Eye (tissue), 1 donor: Measurements from ENCODE around the gene HHIPL1.

Experiments used
- DNase-seq: peaks from one replicate; pipeline ENCODE4 v3.0.0-alpha.2; 2015

HHIPL1 gene

GRCh38 chr14:99662846-99663245 lies 17.9 kb downstream of the HHIPL1 start:
- DNase-seq, result no peak

GRCh38 chr14:99663386-99664057 lies 18.6 kb downstream of the HHIPL1 start:
- no peak for DNase-seq

- peak; percentile 74 for DNase-seq
Observed at GRCh38 chr14:99664058-99664936, 19.4 kb downstream of the HHIPL1 start.

GRCh38 chr14:99664937-99665273 lies 20.0 kb downstream of the HHIPL1 start:
- no peak for DNase-seq

GRCh38 chr14:99666533-99666932 lies 21.6 kb downstream of the HHIPL1 start:
- no peak for DNase-seq

GRCh38 chr14:99667045-99667444 lies 22.1 kb downstream of the HHIPL1 start:
- no peak for DNase-seq

GRCh38 chr14:99667821-99668220 lies 22.9 kb downstream of the HHIPL1 start:
- DNase-seq, result no peak

GRCh38 chr14:99668307-99669295 lies 23.7 kb downstream of the HHIPL1 start:
- no peak for DNase-seq

- DNase-seq, result peak; percentile 50
Observed at GRCh38 chr14:99670361-99671234, 25.7 kb downstream of the HHIPL1 start.

GRCh38 chr14:99671235-99672224 lies 26.6 kb downstream of the HHIPL1 start:
- peak; percentile 79 for DNase-seq

- DNase-seq, result no peak
Observed at GRCh38 chr14:99672506-99673304, 27.8 kb downstream of the HHIPL1 start.

- DNase-seq, result no peak
Observed at GRCh38 chr14:99673305-99674063, 28.6 kb downstream of the HHIPL1 start.

GRCh38 chr14:99674064-99674650 lies 29.2 kb downstream of the HHIPL1 start:
- DNase-seq, result no peak

- no peak for DNase-seq
Observed at GRCh38 chr14:99674776-99675381, 29.9 kb downstream of the HHIPL1 start.

- DNase-seq, result no peak
Observed at GRCh38 chr14:99675382-99675835, 30.5 kb downstream of the HHIPL1 start.

GRCh38 chr14:99675951-99676350 lies 31.0 kb downstream of the HHIPL1 start:
- no peak for DNase-seq

GRCh38 chr14:99676657-99677056 lies 31.7 kb downstream of the HHIPL1 start:
- no peak for DNase-seq
